Measurements from ENCODE around the gene TREML4.

Gene TREML4

DNA sequence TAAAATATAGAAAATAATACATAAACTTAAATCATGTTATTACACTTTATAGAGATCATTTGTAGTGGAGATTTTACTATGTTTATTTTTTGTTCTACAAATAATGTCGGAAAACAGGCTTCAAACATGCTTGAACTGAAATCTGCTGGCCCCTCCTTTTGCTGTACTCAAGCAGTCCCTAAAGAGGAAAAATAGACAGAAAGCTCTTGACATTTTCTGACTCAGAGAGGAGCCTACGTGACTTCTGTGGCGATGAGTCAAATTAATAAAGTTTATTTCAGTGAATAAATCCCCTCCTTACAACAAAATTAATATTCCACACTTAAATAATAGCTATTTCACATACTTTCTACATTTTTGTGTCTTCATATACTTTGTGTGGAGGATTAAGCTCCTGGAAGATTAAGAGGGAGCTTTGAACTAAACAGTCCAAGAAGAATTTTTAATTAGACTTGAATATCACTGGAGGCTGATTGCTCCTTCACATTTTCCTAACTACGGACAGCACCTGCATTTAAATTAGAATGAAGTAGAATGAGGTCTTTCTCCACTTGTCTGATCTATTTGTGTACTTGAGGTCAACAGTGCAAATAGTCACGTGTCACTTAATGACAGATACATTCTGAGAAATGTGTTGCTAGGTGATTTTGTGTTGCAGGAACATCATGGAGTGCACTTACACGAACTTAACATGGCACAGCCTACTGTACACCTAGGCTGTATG is 60.0 kb downstream of the TREML4 start:
- DNase-seq, result no peak

Measured in activated T-cell treated with anti-CD3 and anti-CD28 coated beads, Interleukin-2, amount 50 U/mL, for 48 hours (primary cell).